LNCAP (cell line): Measurements from ENCODE around the gene DEPDC4.

Experiments
- CTCF ChIP-seq: fragments of 450-650 bp; IDR thresholded peaks from 2 replicates; pipeline ENCODE4 v1.5.1; 2017; ENCODE audit warnings: mild to moderate bottlenecking

Gene DEPDC4

GRCh38 chr12:100289038-100289437 is 22.2 kb upstream of the DEPDC4 start:
- no peak for TF ChIP-seq CTCF

GRCh38 chr12:100279607-100280244 is 12.8 kb upstream of the DEPDC4 start:
- no peak for TF ChIP-seq CTCF

- no peak for TF ChIP-seq CTCF
These were observed 12.3 kb upstream of the DEPDC4 start for GRCh38 chr12:100279159-100279558.

GRCh38 chr12:100274291-100274690 is 7.4 kb upstream of the DEPDC4 start:
- TF ChIP-seq CTCF = no peak

GRCh38 chr12:100273782-100274181 is 6.9 kb upstream of the DEPDC4 start:
- no peak for TF ChIP-seq CTCF

GRCh38 chr12:100268835-100269564 is 2.1 kb upstream of the DEPDC4 start:
- TF ChIP-seq CTCF = no peak

- TF ChIP-seq CTCF = no peak
These were observed 863 bp upstream of the DEPDC4 start for GRCh38 chr12:100267603-100268281.
